ENCODE results near the gene C17orf113. TPM values are rescaled to one million over a fixed set of nuclear protein-coding genes. Genes with fewer than 3 reads are reported as not detected.
A peak's percentile ranks its signal among the peaks of the same experiment; 100 is the strongest.

Gene C17orf113
- total and polyA plus RNA-seq, 2 of the 13 experiments (the other 11 are each of a cell fraction or from before 2014, with no cell fraction given), result 0.87 to 1.1 TPM

DNA sequence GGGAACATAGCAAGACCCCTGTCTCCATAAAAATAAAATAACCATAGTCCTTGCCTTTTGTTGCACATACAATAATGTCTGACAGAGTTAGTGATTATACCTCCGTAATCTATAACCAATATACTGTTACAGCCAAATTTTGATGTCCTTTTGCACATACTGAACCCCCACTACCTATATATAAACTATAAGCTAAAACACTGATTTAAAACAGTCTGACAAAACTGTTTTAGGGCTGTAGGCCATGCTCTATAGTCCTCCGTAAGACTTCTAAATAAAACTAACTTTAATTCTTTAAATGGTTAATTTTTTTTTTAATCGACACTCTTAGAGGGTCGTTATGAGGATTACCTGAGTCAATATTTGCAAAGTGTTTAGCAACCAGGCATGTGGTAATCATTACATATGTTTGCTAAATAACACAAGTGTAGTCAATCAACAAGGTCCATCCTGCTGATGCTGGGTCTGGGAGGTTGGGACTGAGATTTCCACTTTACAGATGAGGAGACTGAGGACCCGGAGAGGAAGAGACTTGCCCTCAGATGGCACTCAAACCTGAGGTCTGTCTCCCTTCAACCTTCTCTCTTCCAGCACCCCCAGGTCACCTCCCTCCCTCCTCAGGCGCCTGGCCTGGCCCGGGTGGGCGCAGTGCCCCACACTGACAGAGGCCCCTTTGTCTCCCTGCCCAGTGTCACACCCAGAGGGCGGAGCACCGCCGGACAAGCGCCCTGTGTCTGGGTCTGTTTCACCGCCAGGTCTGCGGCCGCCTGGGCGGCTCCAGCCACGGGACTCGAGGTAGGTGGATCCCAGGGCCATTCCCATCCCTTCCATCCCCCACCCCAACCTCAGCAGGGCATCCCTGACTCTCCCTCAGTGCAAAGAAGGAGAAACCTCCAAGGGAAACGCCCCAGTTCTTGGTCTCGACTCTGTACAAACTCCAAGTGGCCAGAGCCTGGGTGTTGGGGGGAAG lies 37.6 kb upstream of the C17orf113 start (continued):
- TF ChIP-seq TAF1 (CRISPR knock-in tag; IDR thresholded peaks at IDR 0.05) (no peak; the same call in 1 of the 2 replicates), ZFP37 (CRISPR knock-in tag; IDR thresholded peaks at IDR 0.05; ENCODE audit: borderline replicate concordance) (no peak), ZFP62 (CRISPR knock-in tag; IDR thresholded peaks at IDR 0.05) (no peak), NR2F2 (IDR thresholded peaks at IDR 0.05; ENCODE audit: borderline replicate concordance, low read depth) (no peak), FOXO1 (CRISPR knock-in tag; IDR thresholded peaks at IDR 0.05) (peak; percentile 55; the same call in 1 of the 2 replicates), ZSCAN20 (CRISPR knock-in tag; IDR thresholded peaks at IDR 0.05; ENCODE audit: borderline replicate concordance) (no peak), KLF15 (CRISPR knock-in tag; IDR thresholded peaks at IDR 0.05; ENCODE audit: borderline replicate concordance) (no peak), HHEX (CRISPR knock-in tag; IDR thresholded peaks at IDR 0.05) (peak; percentile 69; the same call in 1 of the 2 replicates), ZNF296 (CRISPR knock-in tag; conservative IDR thresholded peaks at IDR 0.05) (peak; percentile 82; the same call in 1 of the 2 replicates), CHCHD3 (CRISPR knock-in tag; IDR thresholded peaks at IDR 0.05) (no peak), MTF1 (CRISPR knock-in tag; IDR thresholded peaks at IDR 0.05) (no peak), TEAD3 (CRISPR knock-in tag; optimal IDR thresholded peaks at IDR 0.05; ENCODE audit: borderline replicate concordance) (peak; percentile 14), CEBPG (CRISPR knock-in tag; IDR thresholded peaks at IDR 0.05) (peak; percentile 88), ZNF883 (CRISPR knock-in tag; IDR thresholded peaks at IDR 0.05; ENCODE audit: not compliant biosample characterization) (no peak), ZNF616 (CRISPR knock-in tag; IDR thresholded peaks at IDR 0.05; ENCODE audit: low read depth) (no peak), BHLHE40 (IDR thresholded peaks at IDR 0.05; ENCODE audit: low read length) (peak; percentile 3; the same call in 1 of the 2 replicates), TBX2 (CRISPR knock-in tag; IDR thresholded peaks at IDR 0.05; ENCODE audit: borderline replicate concordance) (peak; percentile 92)
- TF ChIP-seq, protein P1, sequence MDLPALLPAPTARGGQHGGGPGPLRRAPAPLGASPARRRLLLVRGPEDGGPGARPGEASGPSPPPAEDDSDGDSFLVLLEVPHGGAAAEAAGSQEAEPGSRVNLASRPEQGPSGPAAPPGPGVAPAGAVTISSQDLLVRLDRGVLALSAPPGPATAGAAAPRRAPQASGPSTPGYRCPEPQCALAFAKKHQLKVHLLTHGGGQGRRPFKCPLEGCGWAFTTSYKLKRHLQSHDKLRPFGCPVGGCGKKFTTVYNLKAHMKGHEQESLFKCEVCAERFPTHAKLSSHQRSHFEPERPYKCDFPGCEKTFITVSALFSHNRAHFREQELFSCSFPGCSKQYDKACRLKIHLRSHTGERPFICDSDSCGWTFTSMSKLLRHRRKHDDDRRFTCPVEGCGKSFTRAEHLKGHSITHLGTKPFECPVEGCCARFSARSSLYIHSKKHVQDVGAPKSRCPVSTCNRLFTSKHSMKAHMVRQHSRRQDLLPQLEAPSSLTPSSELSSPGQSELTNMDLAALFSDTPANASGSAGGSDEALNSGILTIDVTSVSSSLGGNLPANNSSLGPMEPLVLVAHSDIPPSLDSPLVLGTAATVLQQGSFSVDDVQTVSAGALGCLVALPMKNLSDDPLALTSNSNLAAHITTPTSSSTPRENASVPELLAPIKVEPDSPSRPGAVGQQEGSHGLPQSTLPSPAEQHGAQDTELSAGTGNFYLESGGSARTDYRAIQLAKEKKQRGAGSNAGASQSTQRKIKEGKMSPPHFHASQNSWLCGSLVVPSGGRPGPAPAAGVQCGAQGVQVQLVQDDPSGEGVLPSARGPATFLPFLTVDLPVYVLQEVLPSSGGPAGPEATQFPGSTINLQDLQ (CRISPR knock-in tag; IDR thresholded peaks at IDR 0.05), result peak; percentile 72; the same call in 1 of the 2 replicates
- TF ChIP-seq, protein P2, sequence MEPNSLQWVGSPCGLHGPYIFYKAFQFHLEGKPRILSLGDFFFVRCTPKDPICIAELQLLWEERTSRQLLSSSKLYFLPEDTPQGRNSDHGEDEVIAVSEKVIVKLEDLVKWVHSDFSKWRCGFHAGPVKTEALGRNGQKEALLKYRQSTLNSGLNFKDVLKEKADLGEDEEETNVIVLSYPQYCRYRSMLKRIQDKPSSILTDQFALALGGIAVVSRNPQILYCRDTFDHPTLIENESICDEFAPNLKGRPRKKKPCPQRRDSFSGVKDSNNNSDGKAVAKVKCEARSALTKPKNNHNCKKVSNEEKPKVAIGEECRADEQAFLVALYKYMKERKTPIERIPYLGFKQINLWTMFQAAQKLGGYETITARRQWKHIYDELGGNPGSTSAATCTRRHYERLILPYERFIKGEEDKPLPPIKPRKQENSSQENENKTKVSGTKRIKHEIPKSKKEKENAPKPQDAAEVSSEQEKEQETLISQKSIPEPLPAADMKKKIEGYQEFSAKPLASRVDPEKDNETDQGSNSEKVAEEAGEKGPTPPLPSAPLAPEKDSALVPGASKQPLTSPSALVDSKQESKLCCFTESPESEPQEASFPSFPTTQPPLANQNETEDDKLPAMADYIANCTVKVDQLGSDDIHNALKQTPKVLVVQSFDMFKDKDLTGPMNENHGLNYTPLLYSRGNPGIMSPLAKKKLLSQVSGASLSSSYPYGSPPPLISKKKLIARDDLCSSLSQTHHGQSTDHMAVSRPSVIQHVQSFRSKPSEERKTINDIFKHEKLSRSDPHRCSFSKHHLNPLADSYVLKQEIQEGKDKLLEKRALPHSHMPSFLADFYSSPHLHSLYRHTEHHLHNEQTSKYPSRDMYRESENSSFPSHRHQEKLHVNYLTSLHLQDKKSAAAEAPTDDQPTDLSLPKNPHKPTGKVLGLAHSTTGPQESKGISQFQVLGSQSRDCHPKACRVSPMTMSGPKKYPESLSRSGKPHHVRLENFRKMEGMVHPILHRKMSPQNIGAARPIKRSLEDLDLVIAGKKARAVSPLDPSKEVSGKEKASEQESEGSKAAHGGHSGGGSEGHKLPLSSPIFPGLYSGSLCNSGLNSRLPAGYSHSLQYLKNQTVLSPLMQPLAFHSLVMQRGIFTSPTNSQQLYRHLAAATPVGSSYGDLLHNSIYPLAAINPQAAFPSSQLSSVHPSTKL (CRISPR knock-in tag; IDR thresholded peaks at IDR 0.05), result peak; percentile 27
- TF ChIP-seq, protein P3, sequence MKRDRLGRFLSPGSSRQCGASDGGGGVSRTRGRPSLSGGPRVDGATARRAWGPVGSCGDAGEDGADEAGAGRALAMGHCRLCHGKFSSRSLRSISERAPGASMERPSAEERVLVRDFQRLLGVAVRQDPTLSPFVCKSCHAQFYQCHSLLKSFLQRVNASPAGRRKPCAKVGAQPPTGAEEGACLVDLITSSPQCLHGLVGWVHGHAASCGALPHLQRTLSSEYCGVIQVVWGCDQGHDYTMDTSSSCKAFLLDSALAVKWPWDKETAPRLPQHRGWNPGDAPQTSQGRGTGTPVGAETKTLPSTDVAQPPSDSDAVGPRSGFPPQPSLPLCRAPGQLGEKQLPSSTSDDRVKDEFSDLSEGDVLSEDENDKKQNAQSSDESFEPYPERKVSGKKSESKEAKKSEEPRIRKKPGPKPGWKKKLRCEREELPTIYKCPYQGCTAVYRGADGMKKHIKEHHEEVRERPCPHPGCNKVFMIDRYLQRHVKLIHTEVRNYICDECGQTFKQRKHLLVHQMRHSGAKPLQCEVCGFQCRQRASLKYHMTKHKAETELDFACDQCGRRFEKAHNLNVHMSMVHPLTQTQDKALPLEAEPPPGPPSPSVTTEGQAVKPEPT (CRISPR knock-in tag; IDR thresholded peaks at IDR 0.05; ENCODE audit: low read depth), result no peak
- TF ChIP-seq, protein P4, sequence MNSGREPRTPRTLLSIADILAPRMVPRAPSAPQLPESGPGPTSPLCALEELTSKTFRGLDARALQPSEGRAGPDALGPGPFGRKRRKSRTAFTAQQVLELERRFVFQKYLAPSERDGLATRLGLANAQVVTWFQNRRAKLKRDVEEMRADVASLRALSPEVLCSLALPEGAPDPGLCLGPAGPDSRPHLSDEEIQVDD (CRISPR knock-in tag; IDR thresholded peaks at IDR 0.05; ENCODE audit: borderline replicate concordance), result no peak

All from HepG2 (cell line).